ENCODE results near the gene ZNF385B.

DNA sequence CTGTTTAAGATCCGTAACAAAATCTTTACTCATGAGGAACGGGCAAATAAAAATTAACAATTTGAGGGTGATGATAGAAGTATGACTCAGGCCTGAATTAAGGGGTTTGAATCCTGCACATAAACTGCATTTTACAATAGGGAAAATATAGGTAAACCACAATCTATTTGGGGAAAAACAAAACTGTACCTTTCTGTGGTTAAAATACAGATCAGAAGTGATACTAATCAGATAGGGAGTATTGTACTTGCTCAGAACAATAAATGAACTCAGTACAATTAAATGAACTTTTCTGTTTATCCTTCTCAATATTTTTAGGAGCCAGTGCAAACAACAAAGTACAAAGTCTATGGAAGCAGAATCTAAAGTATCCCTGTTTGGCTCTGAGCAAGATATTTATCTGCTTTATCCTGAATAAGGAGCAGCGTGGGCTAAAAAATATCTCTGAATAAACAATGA, 287.3 kb downstream of the ZNF385B start:
- TF ChIP-seq GATA3 (IDR thresholded peaks at IDR 0.05; ENCODE audit: low read depth, low read length): no peak
- TF ChIP-seq GATA2 (IDR thresholded peaks at IDR 0.05; ENCODE audit: low read depth, low read length): no peak
